T-cell (primary cell): Measurements from ENCODE around the gene GPATCH4. TPM values are rescaled to one million over a fixed set of nuclear protein-coding genes. Genes with fewer than 3 reads are reported as not detected.
"Not testable (repeated sequence)": the region's sequence is repeated elsewhere in the genome, so short reads cannot be mapped to it uniquely, and the experiment has no call there.

Experiments
- ATAC-seq, 4 experiments: fragments of 200-7000 bp in 3 of 4; fragments of 150-1000 bp in 1 of 4; cut with Tn5 transposase; replicated peaks in 1 of 4; 1 replicate in 3 of 4; 2 replicates in 1 of 4; pipeline ENCODE4 v1.10.0; 2021; ENCODE audit warnings: moderate library complexity in 3 of 4, mild to moderate bottlenecking in 2 of 4, moderate number of reproducible peaks in 1 of 4
- CTCF ChIA-PET, 2 donors: fragments of 300-600 bp; sonication (Branson Sonifier 250); formaldehyde crosslinking; loops; one replicate each; lab custom pipeline; 2022; ENCODE audit warnings: antibody characterized with exemption in 2 of 2; lab: Charles Lee
- POLR2A ChIA-PET, 2 donors: fragments of 300-600 bp; sonication (Branson Sonifier 250); formaldehyde crosslinking; loops; one replicate each; lab custom pipeline; 2022; ENCODE audit warnings: antibody characterized with exemption in 2 of 2; lab: Charles Lee
- DNase-seq, 35 experiments: peaks; one replicate each; pipeline versions ENCODE4 v3.0.0 to v3.0.0-alpha.2; 2013 to 2023
- H3K27ac ChIP-seq: one replicate; pipeline ENCODE4 v1.5.1; 2013; ENCODE audit warnings: low read length
- H3K27me3 ChIP-seq, 2 experiments: replicated peaks in 1 of 2; 1 replicate in 1 of 2; 2 replicates in 1 of 2; pipeline versions ENCODE4 v1.6.1 to v1.7.0; 2013; ENCODE audit warnings: low read length in 1 of 2, mixed read lengths in 1 of 2; ENCODE audit not compliant: control insufficient read depth in 2 of 2, insufficient read depth in 2 of 2; ENCODE audit errors: extremely low read depth in 1 of 2
- H3K36me3 ChIP-seq, 2 donors: 1 replicate in 1 of 2; 2 replicates in 1 of 2; pipeline versions ENCODE4 v1.6.1 to v1.7.0; 2013; ENCODE audit warnings: low read length in 1 of 2; ENCODE audit not compliant: control insufficient read depth in 2 of 2, insufficient read depth in 1 of 2; ENCODE audit errors: extremely low read depth in 1 of 2
- H3K4me1 ChIP-seq, 2 experiments: 1 replicate in 1 of 2; 2 replicates in 1 of 2; pipeline versions ENCODE4 v1.6.1 to v1.7.0; 2013; ENCODE audit warnings: low read length in 2 of 2, mixed read lengths in 1 of 2; ENCODE audit not compliant: insufficient read depth in 2 of 2, control insufficient read depth in 1 of 2; ENCODE audit errors: extremely low read depth in 1 of 2
- H3K4me3 ChIP-seq, 2 donors: 1 replicate in 1 of 2; 2 replicates in 1 of 2; pipeline versions ENCODE4 v1.5.1 to v1.7.0; 2013; ENCODE audit warnings: mild to moderate bottlenecking in 2 of 2, low read length in 1 of 2, moderate library complexity in 1 of 2; ENCODE audit not compliant: control insufficient read depth in 1 of 2; ENCODE audit errors: extremely low read depth in 1 of 2
- H3K9me3 ChIP-seq: 2 replicates; pipeline ENCODE4 v1.7.0; 2013
- H3K27ac Mint-ChIP-seq, 2 donors: one replicate each; pipeline ENCODE4 v1.8.0; 2020 to 2021; ENCODE audit warnings: mild to moderate bottlenecking in 2 of 2, mixed read lengths in 2 of 2
- H3K27me3 Mint-ChIP-seq, 2 donors: one replicate each; pipeline ENCODE4 v1.8.0; 2021 to 2022; ENCODE audit warnings: mixed read lengths in 2 of 2
- H3K36me3 Mint-ChIP-seq: one replicate; pipeline ENCODE4 v1.8.0; 2021; ENCODE audit warnings: mixed read lengths
- H3K4me1 Mint-ChIP-seq, 3 donors: one replicate each; pipeline ENCODE4 v1.8.0; 2020 to 2022; ENCODE audit warnings: mixed read lengths in 3 of 3, mild to moderate bottlenecking in 1 of 3
- H3K4me3 Mint-ChIP-seq, 3 donors: one replicate each; pipeline ENCODE4 v1.8.0; 2020 to 2022; ENCODE audit warnings: mild to moderate bottlenecking in 3 of 3, mixed read lengths in 3 of 3, moderate library complexity in 3 of 3
- H3K9me3 Mint-ChIP-seq, 3 donors: one replicate each; pipeline ENCODE4 v1.8.0; 2020 to 2022; ENCODE audit warnings: mixed read lengths in 3 of 3
- WGBS: methylation state at CpG from one replicate; pipeline ENCODE4 v1.1.5; 2013; ENCODE audit warnings: missing lambda C conversion rate; ENCODE audit not compliant: insufficient coverage; 5-methylcytosine and 5-hydroxymethylcytosine counted together
- total RNA-seq, 35 experiments: library from RNA in 6 of 35; stranded (reverse) in 6 of 35; fragments of 120-200 nt in 1 of 35; gene quantifications; one replicate each; pipeline versions ENCODE4 v1.2.1 to v1.2.4 and lab custom pipeline; 2013 to 2026

Gene GPATCH4
- total RNA-seq, 5 donors from 2014 or later (not counting 1 experiment from before 2014, with no cell fraction given): 34.3 to 41.6 (median 40.6) TPM

- H3K27ac Mint-ChIP-seq, H3K27ac ChIP-seq, ATAC-seq, H3K4me3 ChIP-seq, H3K36me3 ChIP-seq, H3K27me3 Mint-ChIP-seq, H3K36me3 Mint-ChIP-seq, DNase-seq, CTCF ChIA-PET, H3K27me3 ChIP-seq, POLR2A ChIA-PET, H3K9me3 ChIP-seq, H3K9me3 Mint-ChIP-seq, H3K4me3 Mint-ChIP-seq: not testable (repeated sequence)
- 98% methylated on average over 7 of the region's 8 CpGs for WGBS
- H3K4me1 Mint-ChIP-seq: peaks cover 18 to 28% (median 27%) of the 10 kb centered on the region in 3 donors
- peaks cover 18 to 31% of the 10 kb centered on the region in 2 experiments for H3K4me1 ChIP-seq
These were observed 13.4 kb downstream of the GPATCH4 start for GRCh38 chr1:156587927-156588326.

GRCh38 chr1:156586892-156587477, 14.3 kb downstream of the GPATCH4 start:
- Mint-ChIP-seq H3K27ac (no peak overlapping the region), H3K27me3 (no peaks in the 10 kb centered on the region), H3K36me3 (no peaks in the 10 kb centered on the region), H3K9me3 (no peaks in the 10 kb centered on the region), H3K4me3 (no peak overlapping the region), H3K4me1 (peaks cover 22 to 28% (median 27%) of the 10 kb centered on the region in 3 donors)
- ChIA-PET POLR2A (no interaction called here), CTCF (interaction anchor here (0.8 to 1.0 kb wide), 3 partner anchors 22 to 107 kb away, joined by 3 to 8 read pairs (median 4); no protein-coding TSS in a partner anchor)
- Histone ChIP-seq H3K27me3 (no peaks in the 10 kb centered on the region), H3K9me3 (no peaks in the 10 kb centered on the region), H3K27ac (no peak overlapping the region), H3K4me3 (no peak overlapping the region), H3K36me3 (peaks cover 3 to 9% of the 10 kb centered on the region in 2 donors), H3K4me1 (peaks cover 14 to 31% of the 10 kb centered on the region in 2 experiments)
- DNase-seq (no peak), ATAC-seq (no peak)
- 100% methylated on average over 1 of the region's 3 CpGs for WGBS

- no peak overlapping the region for H3K4me3 Mint-ChIP-seq
- 67% methylated on average over 4 of the region's 4 CpGs for WGBS
- peaks cover 28% of the 10 kb centered on the region in 3 donors for H3K4me1 Mint-ChIP-seq
These were observed 15.0 kb downstream of the GPATCH4 start for GRCh38 chr1:156586323-156586722.

GRCh38 chr1:156584813-156585212, 16.5 kb downstream of the GPATCH4 start:
- Mint-ChIP-seq H3K4me1 (peaks cover 23 to 35% (median 23%) of the 10 kb centered on the region in 3 donors), H3K36me3 (no peaks in the 10 kb centered on the region), H3K27me3 (no peaks in the 10 kb centered on the region), H3K9me3 (no peaks in the 10 kb centered on the region), H3K4me3 (no peak overlapping the region), H3K27ac (no peak overlapping the region)
- Histone ChIP-seq H3K27ac (no peak overlapping the region), H3K27me3 (no peaks in the 10 kb centered on the region), H3K4me1 (peaks cover 9 to 33% of the 10 kb centered on the region in 2 experiments), H3K36me3 (peaks cover 3 to 9% of the 10 kb centered on the region in 2 donors), H3K4me3 (no peak overlapping the region), H3K9me3 (no peaks in the 10 kb centered on the region)
- WGBS: 79% methylated on average over 4 of the region's 11 CpGs
- DNase-seq (no peak), ATAC-seq (no peak)
- CTCF ChIA-PET: interaction anchor here in 1 of 2 donors (0.6 kb wide), 1 partner anchor 199 kb away, joined by 9 read pairs; no protein-coding TSS in a partner anchor
- POLR2A ChIA-PET: no interaction called here

More at GRCh38 chr1:156586323-156586722, 15.0 kb downstream of the GPATCH4 start:
- Histone ChIP-seq H3K36me3 (peaks cover 3 to 9% of the 10 kb centered on the region in 2 donors), H3K27ac (no peak overlapping the region), H3K4me3 (no peak overlapping the region), H3K4me1 (peaks cover 14 to 33% of the 10 kb centered on the region in 2 experiments), H3K9me3 (no peaks in the 10 kb centered on the region), H3K27me3 (no peaks in the 10 kb centered on the region)
- no peak for DNase-seq
- H3K27me3 Mint-ChIP-seq: no peaks in the 10 kb centered on the region
- H3K9me3 Mint-ChIP-seq: no peaks in the 10 kb centered on the region
- ChIA-PET CTCF (interaction anchor here (1.3 to 1.6 kb wide), 2 partner anchors 9 to 10 kb away, joined by 3 to 6 read pairs; no protein-coding TSS in a partner anchor), POLR2A (no interaction called here)
- H3K27ac Mint-ChIP-seq: no peak overlapping the region
- ATAC-seq: no peak
- H3K36me3 Mint-ChIP-seq: no peaks in the 10 kb centered on the region

- 53% methylated on average over 9 of the region's 20 CpGs for WGBS
These were observed 17.3 kb downstream of the GPATCH4 start for GRCh38 chr1:156583821-156584622.

GRCh38 chr1:156582388-156583017, 18.8 kb downstream of the GPATCH4 start:
- peak; percentile 14 to 40 (median 30) for ATAC-seq
- Histone ChIP-seq H3K4me3 (peak overlapping the region; percentile 47 to 72), H3K9me3 (no peaks in the 10 kb centered on the region), H3K27me3 (no peaks in the 10 kb centered on the region), H3K36me3 (peaks cover 3 to 9% of the 10 kb centered on the region in 2 donors), H3K4me1 (peaks cover 9 to 33% of the 10 kb centered on the region in 2 experiments), H3K27ac (peak overlapping the region; percentile 78)
- DNase-seq: peak in 6 of 35 experiments; percentile 8 to 43 (median 18)
- no peaks in the 10 kb centered on the region for H3K36me3 Mint-ChIP-seq
- no peaks in the 10 kb centered on the region for H3K27me3 Mint-ChIP-seq
- H3K4me3 Mint-ChIP-seq: peak overlapping the region; percentile 81 to 84 (median 83)
- H3K9me3 Mint-ChIP-seq: no peaks in the 10 kb centered on the region
- H3K4me1 Mint-ChIP-seq: peaks cover 23 to 35% (median 23%) of the 10 kb centered on the region in 3 donors
- CTCF ChIA-PET: interaction anchor here (0.6 to 1.2 kb wide), 4 partner anchors 24 to 197 kb away, joined by 4 to 5 read pairs (median 4); no protein-coding TSS in a partner anchor
- H3K27ac Mint-ChIP-seq: peak overlapping the region; percentile 95 to 98
- 36% methylated on average over 5 of the region's 9 CpGs for WGBS
- POLR2A ChIA-PET: no interaction called here

More at GRCh38 chr1:156583821-156584622, 17.3 kb downstream of the GPATCH4 start:
- Histone ChIP-seq H3K9me3 (no peaks in the 10 kb centered on the region), H3K36me3 (peaks cover 3 to 9% of the 10 kb centered on the region in 2 donors), H3K4me3 (no peak overlapping the region), H3K4me1 (peaks cover 9 to 33% of the 10 kb centered on the region in 2 experiments), H3K27ac (no peak overlapping the region), H3K27me3 (no peaks in the 10 kb centered on the region)
- Mint-ChIP-seq H3K36me3 (no peaks in the 10 kb centered on the region), H3K4me1 (peaks cover 23 to 35% (median 23%) of the 10 kb centered on the region in 3 donors), H3K27me3 (no peaks in the 10 kb centered on the region), H3K4me3 (peak overlapping the region in 2 of 3 donors; percentile 51 to 83), H3K9me3 (no peaks in the 10 kb centered on the region), H3K27ac (peak overlapping the region; percentile 62 to 82)
- DNase-seq (peak; percentile 12 to 90 (median 62)), ATAC-seq (peak in 3 of 4 experiments; percentile 25 to 44 (median 41))
- ChIA-PET POLR2A (no interaction called here), CTCF (no interaction called here)
